ENCODE data around the gene PLS1. TPM values are rescaled to one million over a fixed set of nuclear protein-coding genes. Genes with fewer than 3 reads are reported as not detected.
"Not testable (repeated sequence)": the region's sequence is repeated elsewhere in the genome, so short reads cannot be mapped to it uniquely, and the experiment has no call there.

Gene PLS1, protein sequence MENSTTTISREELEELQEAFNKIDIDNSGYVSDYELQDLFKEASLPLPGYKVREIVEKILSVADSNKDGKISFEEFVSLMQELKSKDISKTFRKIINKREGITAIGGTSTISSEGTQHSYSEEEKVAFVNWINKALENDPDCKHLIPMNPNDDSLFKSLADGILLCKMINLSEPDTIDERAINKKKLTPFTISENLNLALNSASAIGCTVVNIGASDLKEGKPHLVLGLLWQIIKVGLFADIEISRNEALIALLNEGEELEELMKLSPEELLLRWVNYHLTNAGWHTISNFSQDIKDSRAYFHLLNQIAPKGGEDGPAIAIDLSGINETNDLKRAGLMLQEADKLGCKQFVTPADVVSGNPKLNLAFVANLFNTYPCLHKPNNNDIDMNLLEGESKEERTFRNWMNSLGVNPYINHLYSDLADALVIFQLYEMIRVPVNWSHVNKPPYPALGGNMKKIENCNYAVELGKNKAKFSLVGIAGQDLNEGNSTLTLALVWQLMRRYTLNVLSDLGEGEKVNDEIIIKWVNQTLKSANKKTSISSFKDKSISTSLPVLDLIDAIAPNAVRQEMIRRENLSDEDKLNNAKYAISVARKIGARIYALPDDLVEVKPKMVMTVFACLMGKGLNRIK
- 100 to 1,000 TPM in 3 of 4 donors, 10 to 100 TPM in 1; 58.7 to 507 (median 340) TPM for total RNA-seq

DNA sequence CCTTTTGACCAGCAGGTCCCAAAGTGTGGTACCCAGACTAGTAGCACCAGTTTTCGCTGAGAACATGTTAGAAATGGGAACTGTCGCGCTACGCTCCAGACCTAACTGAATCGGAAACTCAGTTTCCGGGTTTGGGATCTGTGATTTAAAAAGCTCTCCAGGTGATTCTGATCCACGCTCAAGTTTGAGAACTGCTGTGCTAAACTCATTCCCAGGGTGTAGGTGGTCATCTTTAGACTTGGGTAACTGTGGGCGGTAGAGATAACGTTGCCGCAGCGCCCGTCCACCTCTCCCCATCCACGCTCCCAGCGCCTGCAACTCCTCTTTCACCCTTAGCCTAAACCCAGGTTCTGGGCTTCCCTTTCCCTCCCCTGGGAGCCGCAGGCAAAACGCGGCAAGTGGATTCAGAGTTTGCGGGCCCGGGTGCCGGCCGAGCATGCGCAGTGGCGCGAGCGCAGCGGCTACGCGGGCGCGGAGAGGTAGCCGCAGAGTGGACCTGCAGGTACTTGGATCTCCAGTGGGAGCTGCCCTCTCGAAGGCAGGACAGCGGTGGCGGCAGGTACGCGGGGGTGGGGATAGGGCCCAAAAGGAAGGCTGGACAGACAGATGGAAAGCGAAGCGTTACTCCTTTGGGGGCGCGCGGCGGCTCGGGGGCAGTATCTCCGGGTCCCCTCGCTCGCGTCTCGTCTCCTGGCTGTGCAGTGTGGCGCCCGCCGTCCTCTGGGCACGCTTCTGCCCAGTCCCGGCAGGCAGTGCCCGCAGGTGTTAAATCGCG lies at the start of gene PLS1:
PLS1 (plus strand) TSS at position 443 of the 775 bp plus-strand sequence. CDS start 67,845 bp downstream, outside the sequence.
- H3K27ac ChIP-seq, result peak within 1 kb of the TSS; percentile 80 to 88 (median 82)
- WGBS, 2 donors (ENCODE audit: low coverage in 1 of 2), result 1% methylated on average over 54 of the region's 56 CpGs; no CpG with 5 or more reads in 1 of the 2 donors
- H3K4me3 ChIP-seq, result peak within 1 kb of the TSS; percentile 43 to 74 (median 62)
- DNase-seq, result peak; percentile 93
- no peaks in the 10 kb centered on the region for H3K36me3 ChIP-seq
- H3K4me1 ChIP-seq, result peaks cover 0 to 31% (median 3%) of the 10 kb centered on the region in 4 donors
- H3K27me3 ChIP-seq, result no peaks in the 10 kb centered on the region
- intact Hi-C loops (cut with DNase I; ENCODE audit: low total_unique reads) (no loop called here), in situ Hi-C loops (cut with MboI; ENCODE audit: low pct_ligation_motif_present in 1 of 4, low pct_unique_long_range_greater_than_20kb in 1 of 4, low sequenced_read_pairs in 3 of 4) (loop anchor here in 3 of 4 donors (10.0 to 25.0 kb wide), 2 partner anchors 391 to 399 kb away; no protein-coding TSS in a partner anchor)
- TF ChIP-seq EP300 (IDR thresholded peaks at IDR 0.05; ENCODE audit: low read depth), result no peak
- peak; percentile 91 for TF ChIP-seq POLR2A (IDR thresholded peaks at IDR 0.05)
- TF ChIP-seq POLR2AphosphoS5 (IDR thresholded peaks at IDR 0.05), result peak; percentile 82 to 93 (median 86)
- TF ChIP-seq, protein P1, sequence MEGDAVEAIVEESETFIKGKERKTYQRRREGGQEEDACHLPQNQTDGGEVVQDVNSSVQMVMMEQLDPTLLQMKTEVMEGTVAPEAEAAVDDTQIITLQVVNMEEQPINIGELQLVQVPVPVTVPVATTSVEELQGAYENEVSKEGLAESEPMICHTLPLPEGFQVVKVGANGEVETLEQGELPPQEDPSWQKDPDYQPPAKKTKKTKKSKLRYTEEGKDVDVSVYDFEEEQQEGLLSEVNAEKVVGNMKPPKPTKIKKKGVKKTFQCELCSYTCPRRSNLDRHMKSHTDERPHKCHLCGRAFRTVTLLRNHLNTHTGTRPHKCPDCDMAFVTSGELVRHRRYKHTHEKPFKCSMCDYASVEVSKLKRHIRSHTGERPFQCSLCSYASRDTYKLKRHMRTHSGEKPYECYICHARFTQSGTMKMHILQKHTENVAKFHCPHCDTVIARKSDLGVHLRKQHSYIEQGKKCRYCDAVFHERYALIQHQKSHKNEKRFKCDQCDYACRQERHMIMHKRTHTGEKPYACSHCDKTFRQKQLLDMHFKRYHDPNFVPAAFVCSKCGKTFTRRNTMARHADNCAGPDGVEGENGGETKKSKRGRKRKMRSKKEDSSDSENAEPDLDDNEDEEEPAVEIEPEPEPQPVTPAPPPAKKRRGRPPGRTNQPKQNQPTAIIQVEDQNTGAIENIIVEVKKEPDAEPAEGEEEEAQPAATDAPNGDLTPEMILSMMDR (IDR thresholded peaks at IDR 0.05), result peak in 2 of 5 experiments; percentile 33 to 35
- no peaks in the 10 kb centered on the region for H3K9me3 ChIP-seq

DNA sequence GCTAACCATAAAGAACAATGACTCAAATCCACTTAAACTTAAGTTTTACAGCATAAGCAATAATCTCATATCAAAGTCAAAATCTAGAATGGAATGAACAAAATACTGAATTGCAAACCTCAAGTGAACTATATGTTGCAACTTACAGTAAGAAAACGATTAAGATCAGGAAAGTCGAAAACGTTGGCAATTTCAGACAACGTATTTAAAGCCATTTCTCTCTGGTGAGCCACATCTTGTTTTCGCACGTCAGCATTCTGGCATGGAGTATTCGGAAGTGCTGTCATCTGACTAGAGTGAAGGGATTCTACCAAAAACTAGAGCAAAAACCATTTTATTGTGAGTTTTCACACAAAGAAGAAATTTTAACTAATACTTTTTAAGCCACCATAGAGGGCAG lies 46.2 kb upstream of the PLS1 start:
- H3K36me3 ChIP-seq, result peaks cover 0 to 52% (median 9%) of the 10 kb centered on the region in 4 donors
- no peak for DNase-seq
- H3K27ac ChIP-seq, result no peak overlapping the region
- H3K4me1 ChIP-seq, result peaks cover 0 to 5% (median 0%) of the 10 kb centered on the region in 4 donors
- no peaks in the 10 kb centered on the region for H3K27me3 ChIP-seq
- in situ Hi-C loops (cut with MboI; ENCODE audit: low pct_ligation_motif_present in 1 of 4, low pct_unique_long_range_greater_than_20kb in 1 of 4, low sequenced_read_pairs in 3 of 4) (no loop called here), intact Hi-C loops (cut with DNase I; ENCODE audit: low total_unique reads) (no loop called here)
- no peaks in the 10 kb centered on the region for H3K9me3 ChIP-seq
- no peak overlapping the region for H3K4me3 ChIP-seq
- 92 to 93% methylated on average over 7 of the region's 7 CpGs for WGBS, 2 donors (ENCODE audit: low coverage in 1 of 2)
- no peak for TF ChIP-seq EP300 (IDR thresholded peaks at IDR 0.05; ENCODE audit: low read depth)
- no peak for TF ChIP-seq POLR2AphosphoS5 (IDR thresholded peaks at IDR 0.05)
- TF ChIP-seq, protein P1 (IDR thresholded peaks at IDR 0.05), result no peak
- TF ChIP-seq POLR2A (IDR thresholded peaks at IDR 0.05), result no peak

DNA sequence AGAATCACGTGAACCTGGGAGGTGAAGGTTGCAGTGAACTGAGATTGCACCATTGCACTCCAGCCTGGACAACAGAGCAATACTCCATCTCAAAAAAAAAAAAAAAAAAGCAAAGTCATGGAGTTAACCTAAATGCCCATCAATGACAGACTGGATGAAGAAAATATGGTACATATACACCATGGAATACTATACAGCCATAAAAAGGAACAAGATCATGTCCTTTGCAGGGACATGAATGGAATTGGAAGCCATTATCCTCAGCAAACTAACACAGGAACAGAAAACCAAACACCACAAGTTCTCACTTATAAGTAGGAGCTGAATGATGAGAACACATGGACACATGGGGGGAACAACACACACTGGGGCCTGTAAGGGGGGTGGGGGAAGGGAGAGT lies 43.6 kb upstream of the PLS1 start:
- H3K4me1 ChIP-seq; H3K27ac ChIP-seq; in situ Hi-C loops (cut with MboI; ENCODE audit: low pct_ligation_motif_present in 1 of 4, low pct_unique_long_range_greater_than_20kb in 1 of 4, low sequenced_read_pairs in 3 of 4); intact Hi-C loops (cut with DNase I; ENCODE audit: low total_unique reads); H3K27me3 ChIP-seq; H3K4me3 ChIP-seq; H3K9me3 ChIP-seq; DNase-seq: not testable (repeated sequence)
- H3K36me3 ChIP-seq, result peaks cover 0 to 73% (median 18%) of the 10 kb centered on the region in 4 donors
- 100% methylated on average over 1 of the region's 1 CpG; no CpG with 5 or more reads in 1 of the 2 donors for WGBS, 2 donors (ENCODE audit: low coverage in 1 of 2)

DNA sequence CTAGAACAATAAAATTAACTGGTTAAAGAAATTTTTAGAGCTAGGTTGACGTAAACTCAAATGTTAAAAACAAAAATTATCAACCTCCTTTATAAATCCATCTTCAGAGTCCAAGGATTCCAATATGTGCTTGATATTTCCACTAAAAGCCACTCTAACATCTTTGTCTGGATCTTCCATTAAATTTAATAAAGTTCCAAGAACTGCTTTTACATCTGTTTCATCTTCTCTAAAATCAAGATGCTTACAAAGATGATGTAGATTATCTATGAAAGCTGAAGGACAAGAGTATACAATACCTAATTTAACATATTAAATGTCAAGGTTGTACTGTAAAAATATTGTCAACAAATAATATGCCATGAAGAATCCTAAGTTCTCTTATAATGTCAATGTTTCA lies 42.5 kb upstream of the PLS1 start:
- WGBS, 2 donors (ENCODE audit: low coverage in 1 of 2), result 98 to 100% methylated on average over 1 of the region's 1 CpG
- intact Hi-C loops (cut with DNase I; ENCODE audit: low total_unique reads) (no loop called here), in situ Hi-C loops (cut with MboI; ENCODE audit: low pct_ligation_motif_present in 1 of 4, low pct_unique_long_range_greater_than_20kb in 1 of 4, low sequenced_read_pairs in 3 of 4) (no loop called here)
- no peak for DNase-seq
- TF ChIP-seq, protein P1 (IDR thresholded peaks at IDR 0.05), result no peak
- no peak for TF ChIP-seq POLR2AphosphoS5 (IDR thresholded peaks at IDR 0.05)
- Histone ChIP-seq H3K27me3 (no peaks in the 10 kb centered on the region), H3K4me3 (no peak overlapping the region), H3K27ac (no peak overlapping the region), H3K4me1 (no peaks in the 10 kb centered on the region), H3K36me3 (peaks cover 0 to 84% (median 18%) of the 10 kb centered on the region in 4 donors), H3K9me3 (no peaks in the 10 kb centered on the region)
